GM19324 (cell line): ENCODE data around the gene CRISP2.
"Not testable (repeated sequence)": the region's sequence is repeated elsewhere in the genome, so short reads cannot be mapped to it uniquely, and the experiment has no call there.

ENCODE experiments used
- ATAC-seq: cut with Tn5 transposase; IDR thresholded peaks from one replicate; pipeline ENCODE4 v1.9.1; 2021; ENCODE audit warnings: mild to moderate bottlenecking, moderate library complexity; ENCODE audit not compliant: unreplicated experiment, low FRiP score

Gene CRISP2

DNA sequence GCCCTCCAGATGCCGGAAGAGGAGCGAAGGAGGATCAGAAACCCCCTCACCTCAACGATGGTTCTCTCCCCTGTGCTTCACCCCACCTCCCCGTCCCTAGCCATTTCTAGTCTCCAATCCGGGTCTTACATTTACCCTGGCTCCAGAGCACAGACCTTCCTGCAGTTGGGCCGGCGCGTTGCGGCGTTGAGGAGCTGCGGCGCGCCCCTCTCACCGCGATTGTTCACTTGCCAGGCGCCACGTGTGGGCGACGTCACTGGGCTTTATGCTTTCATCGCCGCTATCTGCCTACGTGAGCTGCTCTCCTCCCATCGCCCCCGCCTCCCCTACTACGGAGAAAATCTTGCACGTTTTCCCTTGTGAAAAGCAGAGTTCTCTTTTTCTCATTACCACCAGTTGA is at the start of gene CRISP2:
Gene CRISP2 (minus strand): TSS at position 198 of the 400 bp plus-strand sequence. CDS start 4,347 bp downstream, outside the sequence.
- ATAC-seq = no peak

GRCh38 chr6:49744259-49744658 is 30.9 kb upstream of the CRISP2 start, which contains the start of gene CRISP3:
Gene CRISP3 (minus strand): TSS chr6:49744388. CDS start chr6:49744367, 21 bp downstream.
- no peak for ATAC-seq

- no peak for ATAC-seq
Observed at GRCh38 chr6:49743429-49743828, 30.1 kb upstream of the CRISP2 start.

GRCh38 chr6:49739423-49739822 is 26.1 kb upstream of the CRISP2 start:
- ATAC-seq = no peak

GRCh38 chr6:49736017-49736508 is 22.7 kb upstream of the CRISP2 start:
- ATAC-seq = no peak

GRCh38 chr6:49733680-49734079 is 20.3 kb upstream of the CRISP2 start:
- ATAC-seq = no peak

- ATAC-seq = no peak
Observed at GRCh38 chr6:49732781-49733180, 19.4 kb upstream of the CRISP2 start.

DNA sequence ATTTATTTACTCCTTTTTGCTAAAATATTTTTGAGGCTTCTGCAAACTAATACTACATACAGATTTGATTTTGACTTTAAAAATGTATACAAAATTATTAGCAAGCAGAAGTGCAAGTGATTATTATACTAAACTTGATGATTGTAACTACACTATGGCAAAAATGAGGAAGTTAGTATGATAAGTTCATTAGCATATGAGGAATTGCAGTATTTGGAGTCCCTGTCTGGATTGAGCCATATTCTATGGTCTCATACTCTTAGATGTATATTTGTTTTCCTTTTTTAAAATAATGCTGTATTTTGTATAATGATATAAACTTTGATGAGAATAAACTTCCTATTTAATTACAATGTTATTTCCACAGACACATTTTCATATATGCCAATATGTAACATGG is 16.9 kb upstream of the CRISP2 start:
- no peak for ATAC-seq

DNA sequence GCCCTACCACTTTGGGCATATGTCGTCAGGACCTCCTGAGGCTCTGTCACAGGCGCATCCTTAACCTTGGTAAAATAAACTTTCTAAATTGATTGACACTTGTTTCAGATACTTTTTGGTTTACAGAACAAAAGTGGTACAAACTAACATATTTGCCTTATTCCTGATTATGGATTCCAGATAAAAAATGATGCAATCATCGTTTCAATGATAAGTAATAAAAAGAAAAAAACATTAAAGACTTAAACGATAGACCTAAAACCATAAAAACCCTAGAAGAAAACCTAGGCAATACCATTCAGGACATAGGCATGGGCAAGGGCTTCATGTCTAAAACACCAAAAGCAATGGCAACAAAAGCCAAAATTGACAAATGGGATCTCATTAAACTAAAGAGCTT is 10.6 kb upstream of the CRISP2 start:
- not testable (repeated sequence) for ATAC-seq

DNA sequence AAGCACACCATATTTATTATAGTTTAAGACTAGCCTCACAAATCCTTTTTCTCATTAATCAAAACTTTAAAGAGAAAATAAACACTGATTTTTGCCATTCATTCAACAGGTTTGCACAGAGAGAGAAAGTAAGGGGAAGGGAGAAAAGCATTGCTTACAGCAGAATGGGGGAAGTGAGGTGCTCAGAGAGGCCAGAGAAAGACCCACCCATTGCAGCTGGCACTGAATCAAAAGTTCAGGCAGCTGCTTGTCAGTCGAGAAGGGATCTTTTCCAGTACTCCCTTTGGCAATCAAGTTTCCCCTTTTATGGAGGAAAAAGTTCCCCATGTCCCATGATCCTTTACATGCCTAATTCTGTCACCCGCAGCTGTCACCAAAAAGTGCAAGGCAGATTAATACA is 8.0 kb upstream of the CRISP2 start:
- no peak for ATAC-seq

DNA sequence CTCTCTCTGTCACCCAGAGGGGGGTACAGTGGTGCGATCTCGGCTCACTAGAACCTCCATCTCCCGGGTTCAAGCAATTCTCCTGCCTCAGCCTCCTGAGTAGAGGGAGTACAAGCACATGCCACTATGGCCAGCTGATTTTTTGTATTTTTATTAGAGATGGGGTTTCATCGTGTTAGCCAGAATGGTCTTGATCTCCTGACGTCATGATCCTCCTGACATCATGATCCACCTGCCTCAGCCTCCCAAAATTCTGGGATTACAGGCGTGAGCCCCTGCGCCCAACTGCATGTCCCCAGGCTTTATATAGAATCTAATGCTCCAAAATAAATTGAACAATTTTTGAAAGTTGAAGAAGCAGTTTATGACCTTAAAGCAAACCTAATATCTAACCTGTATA is 7.0 kb upstream of the CRISP2 start:
- ATAC-seq = no peak

GRCh38 chr6:49698478-49698877 is 14.9 kb downstream of the CRISP2 start:
- ATAC-seq = no peak

- ATAC-seq = no peak
Observed at GRCh38 chr6:49693512-49693911, 19.8 kb downstream of the CRISP2 start.

GRCh38 chr6:49692534-49692933 is 20.8 kb downstream of the CRISP2 start:
- ATAC-seq = no peak

DNA sequence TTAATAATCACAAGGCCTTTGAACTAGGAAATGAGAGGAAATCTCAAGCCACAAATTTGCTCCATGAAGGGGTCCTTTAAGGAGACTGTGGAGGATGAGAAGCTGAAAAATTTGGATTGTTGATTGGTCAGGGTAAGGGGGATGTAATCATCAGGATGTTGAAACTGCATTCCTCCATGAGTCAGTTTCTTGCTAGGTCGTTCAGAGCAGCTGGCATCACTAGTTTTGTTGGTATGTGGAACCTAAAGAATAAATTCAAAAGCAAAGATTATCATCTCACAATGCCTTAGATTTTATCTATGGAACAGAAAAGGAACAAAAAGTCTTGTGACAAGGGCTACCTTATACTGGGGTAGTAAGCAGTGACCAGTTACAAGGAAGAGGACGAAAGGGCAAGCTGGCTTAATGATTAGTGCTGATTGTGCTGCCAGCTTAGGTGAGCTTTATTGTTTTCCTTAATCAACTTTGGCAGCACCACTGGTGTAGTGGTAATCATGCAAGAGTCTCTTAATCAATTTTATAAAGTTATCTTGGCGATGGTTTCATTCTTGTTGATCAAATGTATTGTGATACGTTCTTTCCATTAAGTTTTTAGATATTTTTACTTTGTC is 36.6 kb downstream of the CRISP2 start:
- ATAC-seq = no peak

- no peak for ATAC-seq
Observed at GRCh38 chr6:49675816-49676215, 37.5 kb downstream of the CRISP2 start.

DNA sequence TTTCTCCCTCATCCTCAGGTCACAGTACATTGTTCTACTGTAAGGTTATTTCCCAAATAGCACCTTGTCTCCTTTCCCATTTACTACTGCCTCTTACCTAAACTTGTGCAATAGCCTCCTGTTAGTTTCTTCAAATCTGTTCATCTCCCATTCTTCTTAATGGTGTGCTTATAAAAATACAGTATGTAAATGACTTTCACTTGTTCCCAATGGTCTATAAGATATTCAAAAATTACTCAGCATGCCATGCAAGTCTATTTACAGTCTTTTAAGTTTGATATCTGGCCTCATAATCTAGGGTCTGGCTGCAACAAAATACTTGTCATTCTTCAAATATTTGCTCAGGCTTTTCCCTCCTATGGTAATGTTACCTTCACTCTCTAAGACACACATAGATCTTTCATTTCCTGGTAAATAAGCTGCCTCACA is 45.2 kb downstream of the CRISP2 start:
- no peak for ATAC-seq

DNA sequence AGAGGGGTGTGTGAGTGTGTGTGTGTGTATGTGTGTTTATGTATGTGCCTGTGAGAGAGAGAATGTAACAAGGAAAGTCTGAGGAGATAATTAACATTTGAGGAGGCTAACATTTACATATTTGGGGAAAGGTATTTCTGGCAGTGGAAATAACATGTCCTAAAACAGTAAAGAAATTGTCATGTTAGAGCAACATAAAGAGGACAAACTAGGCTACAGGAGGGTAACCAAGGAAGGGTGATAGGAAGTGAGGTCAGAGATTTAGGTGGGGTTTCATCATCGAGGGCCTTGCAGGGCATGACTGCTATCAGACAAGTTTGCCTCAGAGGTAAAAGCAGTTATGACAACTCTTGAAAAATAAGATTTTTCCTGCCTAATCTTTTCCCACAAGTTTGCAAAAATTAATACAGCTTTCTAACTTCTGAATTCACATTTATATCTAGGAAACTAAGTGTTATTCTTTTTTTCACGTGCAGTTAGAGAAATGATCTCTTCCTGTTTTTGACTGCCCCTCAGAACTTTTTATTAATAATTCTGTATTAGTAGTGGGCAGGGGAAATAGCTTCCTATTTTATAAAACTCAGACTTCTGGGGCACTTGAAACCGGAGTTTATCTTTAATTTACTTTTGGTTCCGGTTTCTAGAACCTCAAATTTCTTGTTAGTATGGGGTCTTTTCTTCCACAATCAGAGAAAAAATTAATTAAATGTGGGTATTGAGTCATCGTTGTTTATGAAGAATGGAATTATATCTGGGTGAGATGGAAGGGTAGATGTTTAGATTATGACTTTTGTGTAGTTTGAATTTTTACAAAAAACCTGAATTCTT is 46.2 kb downstream of the CRISP2 start:
- ATAC-seq = no peak

DNA sequence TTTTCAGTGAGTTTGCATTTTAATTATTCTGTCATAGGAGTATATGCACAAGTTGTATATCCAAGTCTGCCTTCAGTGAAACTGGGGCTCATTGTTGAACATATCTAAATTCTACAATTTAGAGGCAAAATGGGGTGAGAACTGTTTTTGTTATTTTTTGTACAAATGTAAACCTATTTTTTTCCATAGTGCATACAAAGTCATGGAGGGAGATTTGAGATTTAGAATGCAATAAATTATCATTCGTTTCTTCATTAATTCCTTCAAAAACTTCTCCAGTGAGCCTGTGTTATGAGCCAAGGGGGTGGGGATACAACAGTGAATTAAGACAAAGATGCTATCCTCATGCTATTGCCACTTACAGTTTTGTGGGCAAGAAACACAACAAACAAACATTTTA is 46.9 kb downstream of the CRISP2 start:
- ATAC-seq = no peak

DNA sequence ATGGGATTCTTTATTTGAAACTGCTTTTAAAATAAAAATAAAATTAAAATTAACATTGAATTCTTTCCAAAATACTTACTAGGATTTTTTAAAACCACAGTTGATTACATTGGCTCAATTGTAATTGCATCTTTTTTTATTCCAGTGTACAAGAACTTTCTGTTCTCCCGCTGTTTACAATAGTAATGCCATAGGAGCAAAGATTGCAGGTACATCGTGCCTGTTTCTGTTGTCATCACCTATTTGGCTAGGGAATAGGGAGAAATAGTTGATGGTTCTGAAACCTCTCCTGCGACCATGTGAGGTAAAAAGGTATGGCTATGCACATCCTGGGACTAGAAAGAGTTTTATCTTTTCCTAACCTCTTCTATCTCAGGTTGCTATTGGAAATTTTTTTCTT is 48.5 kb downstream of the CRISP2 start:
- no peak for ATAC-seq

DNA sequence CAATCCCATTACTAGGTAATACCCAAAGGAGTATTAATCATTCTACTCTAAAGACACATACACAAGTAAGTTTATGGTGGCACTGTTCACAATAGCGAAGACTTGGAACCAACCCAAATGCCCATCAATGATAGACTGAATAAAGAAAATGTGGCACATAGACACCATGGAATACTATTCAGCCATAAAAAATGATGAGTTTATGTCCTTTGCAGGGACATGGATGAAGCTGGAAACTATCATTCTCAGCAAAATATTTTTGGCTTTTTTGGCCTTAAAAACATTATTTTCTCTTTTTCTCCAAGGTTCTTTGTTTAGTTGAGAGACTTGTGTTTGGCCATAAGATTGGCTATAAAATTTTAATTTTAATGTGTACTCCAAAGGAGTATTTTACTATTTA is 49.3 kb downstream of the CRISP2 start:
- not testable (repeated sequence) for ATAC-seq

- ATAC-seq = no peak
Observed at GRCh38 chr6:49662892-49663261, 50.5 kb downstream of the CRISP2 start.
